Mesendoderm (in vitro differentiated cells): ENCODE data around the gene DUOX2.

Source experiments
- DNase-seq: peaks from one replicate; pipeline ENCODE4 v3.0.0; 2013
- H2AK5ac ChIP-seq: 2 replicates; pipeline ENCODE4 v1.6.1; 2013; ENCODE audit warnings: low read length, inconsistent platforms
- H2BK120ac ChIP-seq: 2 replicates; pipeline ENCODE4 v1.6.1; 2013; ENCODE audit warnings: low read depth, mild to moderate bottlenecking, low read length, moderate library complexity, mixed read lengths
- H2BK15ac ChIP-seq: replicated peaks from 2 replicates; pipeline ENCODE4 v1.6.1; 2013; ENCODE audit warnings: low read depth, mild to moderate bottlenecking, moderate library complexity
- H2BK5ac ChIP-seq: 2 replicates; pipeline ENCODE4 v1.6.1; 2013; ENCODE audit warnings: low read length, inconsistent platforms
- H3K18ac ChIP-seq: 2 replicates; pipeline ENCODE4 v1.6.1; 2013; ENCODE audit warnings: mild to moderate bottlenecking, low read length, mixed read lengths
- H3K23ac ChIP-seq: one replicate; pipeline ENCODE4 v1.6.1; 2013; ENCODE audit warnings: low read length
- H3K27ac ChIP-seq: 2 replicates; pipeline ENCODE4 v1.5.1; 2013; ENCODE audit warnings: low read depth, mild to moderate bottlenecking, inconsistent platforms, low read length, moderate library complexity
- H3K27me3 ChIP-seq: 2 replicates; pipeline ENCODE4 v1.6.1; 2013; ENCODE audit warnings: low read length, control low read depth, mild to moderate bottlenecking, inconsistent platforms; ENCODE audit not compliant: insufficient read depth, poor library complexity
- H3K36me3 ChIP-seq: 2 replicates; pipeline ENCODE4 v1.6.1; 2013; ENCODE audit warnings: low read length, inconsistent platforms; ENCODE audit not compliant: control insufficient read depth, insufficient read depth
- H3K4ac ChIP-seq: one replicate; pipeline ENCODE4 v1.6.1; 2013; ENCODE audit warnings: low read depth, mild to moderate bottlenecking, low read length, moderate library complexity
- H3K4me1 ChIP-seq: 2 replicates; pipeline ENCODE4 v1.6.1; 2013; ENCODE audit warnings: low read depth, low read length, inconsistent platforms; ENCODE audit not compliant: control insufficient read depth
- H3K4me2 ChIP-seq: 2 replicates; pipeline ENCODE4 v1.6.1; 2013; ENCODE audit warnings: low read length
- H3K4me3 ChIP-seq: 2 replicates; pipeline ENCODE4 v1.5.1; 2013; ENCODE audit warnings: mild to moderate bottlenecking, low read length
- H3K56ac ChIP-seq: one replicate; pipeline ENCODE4 v1.6.1; 2013; ENCODE audit warnings: low read length
- H3K79me1 ChIP-seq: 2 replicates; pipeline ENCODE4 v1.6.1; 2013; ENCODE audit warnings: low read length, inconsistent platforms
- H3K79me2 ChIP-seq: 2 replicates; pipeline ENCODE4 v1.6.1; 2013; ENCODE audit warnings: mild to moderate bottlenecking, low read length; ENCODE audit not compliant: control insufficient read depth, insufficient read depth
- H3K9ac ChIP-seq: 2 replicates; pipeline ENCODE4 v1.6.1; 2013; ENCODE audit warnings: low read length, inconsistent platforms
- H4K5ac ChIP-seq: one replicate; pipeline ENCODE4 v1.6.1; 2013; ENCODE audit warnings: low read length
- H4K8ac ChIP-seq: one replicate; pipeline ENCODE4 v1.6.1; 2013; ENCODE audit warnings: low read depth, mild to moderate bottlenecking, control low read depth, low read length, moderate library complexity
- WGBS: extraction: QIAGEN DNeasy Blood & Tissue Kit; methylation state at CpG from one replicate; pipeline ENCODE4 v1.1.7; 2013; ENCODE audit warnings: low lambda C conversion rate, missing lambda C conversion rate; ENCODE audit not compliant: insufficient coverage; ENCODE audit errors: extremely low coverage; 5-methylcytosine and 5-hydroxymethylcytosine counted together

DUOX2 gene

GRCh38 chr15:45143946-45144345 is 30.0 kb upstream of the DUOX2 start:
- Histone ChIP-seq H3K56ac (no peak overlapping the region), H4K8ac (no peak overlapping the region), H3K23ac (no peak overlapping the region), H3K4me2 (no peak overlapping the region), H3K79me2 (no peaks in the 10 kb centered on the region), H3K4ac (no peak overlapping the region), H2AK5ac (no peak overlapping the region), H3K27ac (no peak overlapping the region), H3K4me3 (no peak overlapping the region), H2BK120ac (no peak overlapping the region), H3K27me3 (no peaks in the 10 kb centered on the region), H3K36me3 (no peaks in the 10 kb centered on the region), H4K5ac (no peak overlapping the region), H3K18ac (no peak overlapping the region), H3K79me1 (no peaks in the 10 kb centered on the region), H3K9ac (no peak overlapping the region), H2BK5ac (no peak overlapping the region), H2BK15ac (no peak overlapping the region), H3K4me1 (peaks cover 2% of the 10 kb centered on the region)
- DNase-seq: no peak
- no CpG with 5 or more reads among the region's 11 CpGs for WGBS

- no peaks in the 10 kb centered on the region for H3K27me3 ChIP-seq
Measured at GRCh38 chr15:45143056-45143455, 29.1 kb upstream of the DUOX2 start.

GRCh38 chr15:45141386-45141785 is 27.4 kb upstream of the DUOX2 start:
- Histone ChIP-seq H2BK15ac (no peak overlapping the region), H3K4me2 (no peak overlapping the region), H2BK120ac (no peak overlapping the region), H3K4me3 (no peak overlapping the region), H3K36me3 (no peaks in the 10 kb centered on the region), H2AK5ac (no peak overlapping the region), H3K27ac (no peak overlapping the region), H2BK5ac (no peak overlapping the region), H3K9ac (no peak overlapping the region), H3K79me2 (no peaks in the 10 kb centered on the region), H4K5ac (no peak overlapping the region), H4K8ac (no peak overlapping the region), H3K18ac (no peak overlapping the region), H3K27me3 (no peaks in the 10 kb centered on the region), H3K23ac (no peak overlapping the region), H3K4ac (no peak overlapping the region), H3K4me1 (no peaks in the 10 kb centered on the region), H3K79me1 (no peaks in the 10 kb centered on the region), H3K56ac (no peak overlapping the region)
- no CpG with 5 or more reads among the region's 5 CpGs for WGBS
- DNase-seq: no peak

More at GRCh38 chr15:45143056-45143455, 29.1 kb upstream of the DUOX2 start:
- Histone ChIP-seq H3K4me2 (no peak overlapping the region), H3K18ac (no peak overlapping the region), H2BK120ac (no peak overlapping the region), H2BK5ac (no peak overlapping the region), H4K8ac (no peak overlapping the region), H3K4me1 (no peaks in the 10 kb centered on the region), H3K23ac (no peak overlapping the region), H2BK15ac (no peak overlapping the region), H3K79me2 (no peaks in the 10 kb centered on the region), H3K56ac (no peak overlapping the region), H4K5ac (no peak overlapping the region), H3K79me1 (no peaks in the 10 kb centered on the region), H3K9ac (no peak overlapping the region), H3K4me3 (no peak overlapping the region), H3K4ac (no peak overlapping the region), H3K36me3 (no peaks in the 10 kb centered on the region), H3K27ac (no peak overlapping the region), H2AK5ac (no peak overlapping the region)
- no CpG with 5 or more reads among the region's 7 CpGs for WGBS
- no peak for DNase-seq

DNA sequence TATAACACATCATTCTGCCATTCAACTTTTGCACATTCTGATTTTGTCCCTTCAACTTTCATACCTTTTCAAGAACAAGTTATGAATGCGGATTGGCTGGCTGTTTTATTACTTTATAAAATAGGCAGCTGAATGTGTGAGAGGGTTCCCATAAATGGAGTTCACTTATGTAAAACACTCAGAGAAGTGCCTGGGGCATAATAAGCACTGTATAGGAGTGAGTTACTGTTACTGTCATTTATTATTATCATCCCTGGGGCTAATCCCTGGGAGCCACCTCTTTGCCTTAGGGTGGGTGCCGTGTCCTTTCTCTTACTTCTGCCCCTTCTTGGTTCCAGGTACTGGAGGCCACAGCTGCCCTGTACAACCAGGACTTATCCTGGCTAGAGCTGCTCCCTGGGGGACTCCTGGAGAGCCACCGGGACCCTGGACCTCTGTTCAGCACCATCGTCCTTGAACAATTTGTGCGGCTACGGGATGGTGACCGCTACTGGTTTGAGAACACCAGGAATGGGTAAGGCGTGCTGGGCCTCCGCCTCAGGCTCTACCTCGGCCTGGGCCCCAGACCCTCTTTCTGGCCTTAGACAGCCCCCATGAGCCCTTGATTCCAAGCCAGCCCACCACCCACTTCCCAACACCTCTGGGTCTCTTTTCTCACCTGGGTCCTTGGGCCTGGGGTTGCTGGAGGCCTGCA is 26.7 kb upstream of the DUOX2 start:
- Histone ChIP-seq H3K9ac (no peak overlapping the region), H2BK120ac (no peak overlapping the region), H3K79me2 (no peaks in the 10 kb centered on the region), H3K4me2 (no peak overlapping the region), H4K5ac (no peak overlapping the region), H3K27ac (no peak overlapping the region), H3K18ac (no peak overlapping the region), H3K4me1 (no peaks in the 10 kb centered on the region), H3K36me3 (no peaks in the 10 kb centered on the region), H4K8ac (no peak overlapping the region), H3K79me1 (no peaks in the 10 kb centered on the region), H3K23ac (no peak overlapping the region), H2AK5ac (no peak overlapping the region), H3K56ac (no peak overlapping the region), H3K27me3 (peaks cover 2% of the 10 kb centered on the region), H3K4me3 (no peak overlapping the region), H2BK5ac (no peak overlapping the region), H2BK15ac (no peak overlapping the region), H3K4ac (no peak overlapping the region)
- no CpG with 5 or more reads among the region's 10 CpGs for WGBS
- no peak for DNase-seq

- H3K18ac ChIP-seq: no peak overlapping the region
- no peak overlapping the region for H3K9ac ChIP-seq
- no peak overlapping the region for H2BK5ac ChIP-seq
- no peaks in the 10 kb centered on the region for H3K79me2 ChIP-seq
- no peaks in the 10 kb centered on the region for H3K4me1 ChIP-seq
- peaks cover 6% of the 10 kb centered on the region for H3K27me3 ChIP-seq
- H3K4me3 ChIP-seq: no peak overlapping the region
- no CpG with 5 or more reads among the region's 6 CpGs for WGBS
- no peak overlapping the region for H3K4me2 ChIP-seq
- no peak overlapping the region for H3K23ac ChIP-seq
- DNase-seq: no peak
- no peak overlapping the region for H2BK120ac ChIP-seq
- no peak overlapping the region for H2AK5ac ChIP-seq
- H3K4ac ChIP-seq: no peak overlapping the region
- no peak overlapping the region for H4K5ac ChIP-seq
- H3K27ac ChIP-seq: no peak overlapping the region
- no peaks in the 10 kb centered on the region for H3K36me3 ChIP-seq
- H4K8ac ChIP-seq: no peak overlapping the region
- no peak overlapping the region for H2BK15ac ChIP-seq
- H3K56ac ChIP-seq: no peak overlapping the region
- no peaks in the 10 kb centered on the region for H3K79me1 ChIP-seq
Measured at GRCh38 chr15:45139770-45140169, 25.8 kb upstream of the DUOX2 start.
